NCI-H2196 treated with DMSO at 0.1 percent for 48 hours (cell line): ENCODE results near the gene SPAG17.

Experiments
- DNase-seq: peaks from one replicate; lab custom pipeline; 2025; ENCODE audit not compliant: unreplicated experiment; lab: John Stamatoyannopoulos, UW

The SPAG17 gene

GRCh38 chr1:118081387-118081786 lies 103.6 kb downstream of the SPAG17 start:
- DNase-seq = no peak

GRCh38 chr1:118077331-118078045 lies 107.5 kb downstream of the SPAG17 start:
- DNase-seq = peak; percentile 29

- no peak for DNase-seq
Observed at GRCh38 chr1:118075116-118075515, 109.9 kb downstream of the SPAG17 start.

- DNase-seq = no peak
Observed at GRCh38 chr1:118073648-118074435, 111.2 kb downstream of the SPAG17 start.

- DNase-seq = no peak
Observed at GRCh38 chr1:118049981-118050380, 135.0 kb downstream of the SPAG17 start.

GRCh38 chr1:118047650-118048224 lies 137.3 kb downstream of the SPAG17 start:
- DNase-seq = no peak

- DNase-seq = no peak
Observed at GRCh38 chr1:118047006-118047649, 137.9 kb downstream of the SPAG17 start.

GRCh38 chr1:118043624-118044023 lies 141.4 kb downstream of the SPAG17 start:
- DNase-seq = no peak

- no peak for DNase-seq
Observed at GRCh38 chr1:118042501-118042900, 142.5 kb downstream of the SPAG17 start.

- DNase-seq = no peak
Observed at GRCh38 chr1:118039170-118039569, 145.9 kb downstream of the SPAG17 start.

GRCh38 chr1:118032883-118033282 lies 152.1 kb downstream of the SPAG17 start:
- DNase-seq = no peak

- DNase-seq = no peak
Observed at GRCh38 chr1:118028267-118028666, 156.8 kb downstream of the SPAG17 start.

- no peak for DNase-seq
Observed at GRCh38 chr1:118023199-118023598, 161.8 kb downstream of the SPAG17 start.

GRCh38 chr1:118021668-118022067 lies 163.4 kb downstream of the SPAG17 start:
- no peak for DNase-seq

- DNase-seq = no peak
Observed at GRCh38 chr1:118018060-118018459, 167.0 kb downstream of the SPAG17 start.

- DNase-seq = no peak
Observed at GRCh38 chr1:118013938-118014337, 171.1 kb downstream of the SPAG17 start.

GRCh38 chr1:118013336-118013735 lies 171.7 kb downstream of the SPAG17 start:
- DNase-seq = no peak

GRCh38 chr1:118012515-118013124 lies 172.4 kb downstream of the SPAG17 start:
- no peak for DNase-seq

- no peak for DNase-seq
Observed at GRCh38 chr1:118008011-118008410, 177.0 kb downstream of the SPAG17 start.

- no peak for DNase-seq
Observed at GRCh38 chr1:118007391-118007790, 177.6 kb downstream of the SPAG17 start.

GRCh38 chr1:118004312-118004711 lies 180.7 kb downstream of the SPAG17 start:
- DNase-seq = no peak
